ENCODE measurements around the gene WDR20. TPM values are rescaled to one million over a fixed set of nuclear protein-coding genes. Genes with fewer than 3 reads are reported as not detected.

Gene WDR20
- total RNA-seq, 4 donors from 2014 or later = 15.0 to 26.7 (median 18.3) TPM

GRCh38 chr14:102225386-102225785 is 85.7 kb downstream of the WDR20 start:
- no peaks in the 10 kb centered on the region for H3K9me3 ChIP-seq
- DNase-seq (ENCODE audit: low spot score in 2 of 2) = no peak
- H3K4me3 ChIP-seq = no peak overlapping the region
- H3K27me3 ChIP-seq = no peaks in the 10 kb centered on the region
- 89 to 93% methylated on average over 7 of the region's 7 CpGs for WGBS, 2 donors
- TF ChIP-seq POLR2A (IDR thresholded peaks at IDR 0.05) (no peak), CTCF (IDR thresholded peaks at IDR 0.05) (no peak), EP300 (IDR thresholded peaks at IDR 0.05) (no peak)
- peaks cover 0 to 73% (median 0%) of the 10 kb centered on the region in 3 donors for H3K36me3 ChIP-seq
- no peaks in the 10 kb centered on the region for H3K4me1 ChIP-seq
- H3K27ac ChIP-seq = no peak overlapping the region

- DNase-seq (ENCODE audit: low spot score in 2 of 2) = no peak
- Histone ChIP-seq H3K36me3 (peaks cover 0 to 75% (median 0%) of the 10 kb centered on the region in 3 donors), H3K27ac (no peak overlapping the region), H3K4me3 (no peak overlapping the region), H3K27me3 (no peaks in the 10 kb centered on the region), H3K9me3 (no peaks in the 10 kb centered on the region), H3K4me1 (no peaks in the 10 kb centered on the region)
- TF ChIP-seq EP300 (IDR thresholded peaks at IDR 0.05) = no peak
- TF ChIP-seq POLR2A (IDR thresholded peaks at IDR 0.05) = no peak
- TF ChIP-seq CTCF (IDR thresholded peaks at IDR 0.05) = no peak
- 75 to 83% methylated on average over 15 of the region's 15 CpGs for WGBS, 2 donors
These were observed 86.2 kb downstream of the WDR20 start for GRCh38 chr14:102225936-102226335.

DNA sequence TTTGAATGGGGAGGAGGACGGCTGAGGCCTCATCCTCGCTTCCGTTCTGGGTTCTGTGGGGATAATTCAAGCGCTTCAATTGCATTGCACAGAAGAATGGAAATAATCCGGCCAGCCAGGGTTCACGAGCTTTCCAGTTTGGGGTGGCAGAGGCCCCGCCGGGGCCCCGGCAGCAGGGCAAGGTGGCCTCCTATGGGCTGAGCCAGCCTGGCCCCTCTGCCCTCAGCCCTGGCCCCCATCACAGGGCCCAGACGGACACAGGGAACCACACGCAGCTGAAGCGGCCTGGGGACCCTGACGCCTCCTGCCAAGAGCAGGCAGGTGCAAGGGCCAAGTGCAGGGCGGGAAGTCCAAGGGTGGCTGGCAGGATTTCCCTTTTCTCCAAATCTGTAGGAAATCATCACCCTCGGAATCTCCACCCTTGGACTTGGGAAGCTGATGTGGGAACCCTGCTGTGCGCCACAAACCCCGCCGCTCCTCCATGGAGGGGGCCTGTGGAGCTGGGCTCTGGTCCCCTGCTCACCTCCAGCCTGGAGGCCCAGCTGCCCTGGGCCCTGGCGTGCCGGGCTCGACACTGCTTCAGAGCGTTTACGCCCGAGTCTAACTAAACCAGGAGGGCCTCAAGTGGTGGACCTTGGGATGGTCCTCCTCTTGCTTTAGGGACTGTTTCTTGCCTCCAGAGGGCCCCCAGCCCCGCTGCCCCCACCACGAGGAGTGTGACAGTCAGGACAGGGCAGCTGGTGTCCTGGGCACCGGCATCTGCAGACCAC is 86.8 kb downstream of the WDR20 start:
- peaks cover 0 to 75% (median 0%) of the 10 kb centered on the region in 3 donors for H3K36me3 ChIP-seq
- DNase-seq (ENCODE audit: low spot score in 2 of 2) = no peak
- no peak for TF ChIP-seq EP300 (IDR thresholded peaks at IDR 0.05)
- no peak for TF ChIP-seq CTCF (IDR thresholded peaks at IDR 0.05)
- no peak for TF ChIP-seq POLR2A (IDR thresholded peaks at IDR 0.05)
- no peak overlapping the region for H3K4me3 ChIP-seq
- H3K4me1 ChIP-seq = no peaks in the 10 kb centered on the region
- no peak overlapping the region for H3K27ac ChIP-seq
- H3K9me3 ChIP-seq = no peaks in the 10 kb centered on the region
- 83 to 86% methylated on average over 20 of the region's 27 CpGs for WGBS, 2 donors
- no peaks in the 10 kb centered on the region for H3K27me3 ChIP-seq

- Histone ChIP-seq H3K4me1 (no peaks in the 10 kb centered on the region), H3K4me3 (no peak overlapping the region)
These were observed 87.7 kb downstream of the WDR20 start for GRCh38 chr14:102227184-102227964.

More at GRCh38 chr14:102227184-102227964, 87.7 kb downstream of the WDR20 start:
- DNase-seq (ENCODE audit: low spot score in 2 of 2) = no peak
- Histone ChIP-seq H3K36me3 (peaks cover 0 to 75% (median 0%) of the 10 kb centered on the region in 3 donors), H3K27me3 (no peaks in the 10 kb centered on the region), H3K9me3 (no peaks in the 10 kb centered on the region), H3K27ac (no peak overlapping the region)
- TF ChIP-seq POLR2A (IDR thresholded peaks at IDR 0.05) = no peak
- TF ChIP-seq CTCF (IDR thresholded peaks at IDR 0.05) = no peak
- TF ChIP-seq EP300 (IDR thresholded peaks at IDR 0.05) = no peak
- WGBS, 2 donors = 79 to 81% methylated on average over 21 to 25 of the region's 28 CpGs
